Fibroblast of mammary gland (primary cell): ENCODE results near the gene APCDD1.

ENCODE experiments used
- DNase-seq: peaks from one replicate; pipeline ENCODE4 v3.0.0-alpha.2; 2010; ENCODE audit warnings: low read depth
- H3K4me3 ChIP-seq: 2 replicates; pipeline ENCODE4 v1.5.1; 2011; ENCODE audit warnings: low read depth, mild to moderate bottlenecking, low read length, moderate library complexity; ENCODE audit not compliant: control insufficient read depth
- CTCF ChIP-seq: conservative IDR thresholded peaks from 2 replicates; pipeline ENCODE4 v1.5.1; 2011; ENCODE audit warnings: low read depth, low read length, inconsistent platforms; ENCODE audit not compliant: control insufficient read depth, insufficient read depth

Gene APCDD1

DNA sequence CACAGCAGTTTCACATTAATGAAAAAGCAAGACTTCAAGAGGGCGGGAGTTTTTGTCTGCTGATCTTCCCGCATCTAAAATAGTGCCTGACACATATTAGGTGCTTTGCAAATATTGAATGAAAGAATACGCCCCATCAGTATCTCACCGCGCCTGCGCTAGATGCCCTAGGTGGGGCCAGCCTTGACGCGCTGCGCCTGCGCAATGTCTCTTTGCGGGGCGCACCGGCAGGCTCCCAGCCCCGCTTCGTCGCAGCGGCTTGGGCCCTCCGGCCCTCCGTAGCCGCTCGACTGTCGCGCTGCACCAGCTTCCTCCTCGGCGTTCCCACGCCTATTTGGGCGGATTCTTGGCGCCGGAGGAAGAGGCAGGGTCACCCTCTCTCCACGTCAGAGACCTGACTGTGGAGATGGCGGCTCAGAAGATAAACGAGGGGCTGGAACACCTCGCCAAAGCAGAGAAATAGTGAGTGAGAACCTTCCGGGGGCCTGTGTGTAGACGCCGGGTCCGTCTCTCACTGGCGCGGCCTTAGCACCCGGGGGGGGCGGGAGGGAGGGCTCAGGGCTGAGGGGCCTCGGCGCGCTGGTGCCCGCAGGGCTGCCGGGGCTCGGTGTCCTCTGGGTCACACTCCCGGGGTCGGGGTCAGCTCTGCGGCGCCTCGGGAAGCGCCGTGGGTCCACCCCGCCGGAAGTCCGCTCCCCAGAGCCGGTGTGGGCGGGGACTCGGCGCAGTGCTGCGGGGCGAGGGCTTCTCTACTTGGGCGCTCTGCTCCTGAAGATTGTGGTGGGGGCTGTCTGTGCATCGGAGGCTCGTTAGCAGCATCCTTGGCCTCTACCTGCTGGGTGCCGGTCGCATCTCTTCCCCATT lies 71.5 kb downstream of the APCDD1 start, which contains the start of gene NAPG:
NAPG (plus strand) TSS at position 331 of the 864 bp plus-strand sequence; CDS start at position 407, 76 bp downstream.
- no peak for TF ChIP-seq CTCF
- H3K4me3 ChIP-seq: peak within 1 kb of the TSS; percentile 95
- DNase-seq: peak; percentile 92

GRCh38 chr18:10526561-10526949 lies 72.1 kb downstream of the APCDD1 start:
- peak overlapping the region; percentile 95 for H3K4me3 ChIP-seq
- no peak for TF ChIP-seq CTCF
- peak; percentile 9 for DNase-seq

GRCh38 chr18:10528439-10528838 lies 74.0 kb downstream of the APCDD1 start:
- DNase-seq: no peak
- no peak for TF ChIP-seq CTCF
- H3K4me3 ChIP-seq: no peak overlapping the region

DNA sequence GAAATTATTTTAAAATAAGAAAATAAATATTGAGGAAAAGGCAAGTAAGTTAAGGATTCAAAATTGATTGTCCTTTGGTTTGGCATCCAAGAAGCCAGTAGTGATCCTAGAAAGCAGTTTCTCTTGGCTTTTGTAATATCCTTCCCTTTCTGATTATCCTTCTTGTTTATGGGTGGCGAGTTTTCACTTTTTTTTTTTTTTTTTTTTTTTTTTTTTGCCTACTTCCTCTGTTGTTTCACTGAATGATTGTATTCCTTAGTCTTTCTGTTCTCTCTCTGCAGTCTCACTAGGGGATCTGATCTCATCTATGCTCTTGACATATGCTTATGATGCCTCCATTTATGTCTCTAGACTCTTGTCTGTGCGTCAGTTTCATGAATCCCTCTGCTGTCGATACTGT lies 75.6 kb downstream of the APCDD1 start:
- no peak for DNase-seq
- H3K4me3 ChIP-seq: no peak overlapping the region
- TF ChIP-seq CTCF: no peak

- no peak for TF ChIP-seq CTCF
- DNase-seq: peak; percentile 26
- H3K4me3 ChIP-seq: no peak overlapping the region
Measured at GRCh38 chr18:10530852-10531251, 76.4 kb downstream of the APCDD1 start.

- no peak for TF ChIP-seq CTCF
- no peak overlapping the region for H3K4me3 ChIP-seq
- no peak for DNase-seq
Measured at GRCh38 chr18:10533111-10533510, 78.7 kb downstream of the APCDD1 start.
